ENCODE measurements around the gene WFDC10A. TPM values are rescaled to one million over a fixed set of nuclear protein-coding genes. Genes with fewer than 3 reads are reported as not detected.

The WFDC10A gene
- total and polyA plus RNA-seq, 2 donors (not counting 1 experiment from before 2014, with no cell fraction given), result not detected

GRCh38 chr20:45670139-45670538, 40.6 kb downstream of the WFDC10A start, which contains the start of gene WFDC11:
Gene WFDC11, minus strand, starts transcription at chr20:45670239. Its CDS starts 19,639 bp downstream, at chr20:45650600.
- Histone ChIP-seq H3K4me2 (ENCODE audit: extremely low read depth, insufficient read depth, low read length) (no peak within 1 kb of the TSS), H3K9ac (ENCODE audit: insufficient read depth, low read length) (no peak within 1 kb of the TSS), H3K4me3 (replicated peaks in 1 of 4; ENCODE audit: control extremely low read depth in 1 of 4, insufficient read depth in 1 of 4, low read depth in 3 of 4, low read length in 4 of 4) (no peak within 1 kb of the TSS), H4K20me1 (ENCODE audit: control insufficient read depth, extremely low read depth, insufficient read depth, low read length) (no peaks in the 10 kb centered on the region), H3K36me3 (ENCODE audit: control insufficient read depth, insufficient read depth, low read length) (no peaks in the 10 kb centered on the region), H3K9me3 (ENCODE audit: control insufficient read depth, insufficient read depth, low read depth, low read length) (no peaks in the 10 kb centered on the region), H3K79me2 (ENCODE audit: control insufficient read depth, insufficient read depth, low read length) (no peaks in the 10 kb centered on the region), H2AFZ (ENCODE audit: low read length) (no peak within 1 kb of the TSS), H3K27me3 (ENCODE audit: control insufficient read depth, insufficient read depth, low read length) (no peaks in the 10 kb centered on the region), H3K27ac (ENCODE audit: insufficient read depth, low read length) (no peak within 1 kb of the TSS), H3K4me1 (ENCODE audit: control insufficient read depth, extremely low read depth, insufficient read depth, low read length) (no peaks in the 10 kb centered on the region)
- TF ChIP-seq, protein P1, sequence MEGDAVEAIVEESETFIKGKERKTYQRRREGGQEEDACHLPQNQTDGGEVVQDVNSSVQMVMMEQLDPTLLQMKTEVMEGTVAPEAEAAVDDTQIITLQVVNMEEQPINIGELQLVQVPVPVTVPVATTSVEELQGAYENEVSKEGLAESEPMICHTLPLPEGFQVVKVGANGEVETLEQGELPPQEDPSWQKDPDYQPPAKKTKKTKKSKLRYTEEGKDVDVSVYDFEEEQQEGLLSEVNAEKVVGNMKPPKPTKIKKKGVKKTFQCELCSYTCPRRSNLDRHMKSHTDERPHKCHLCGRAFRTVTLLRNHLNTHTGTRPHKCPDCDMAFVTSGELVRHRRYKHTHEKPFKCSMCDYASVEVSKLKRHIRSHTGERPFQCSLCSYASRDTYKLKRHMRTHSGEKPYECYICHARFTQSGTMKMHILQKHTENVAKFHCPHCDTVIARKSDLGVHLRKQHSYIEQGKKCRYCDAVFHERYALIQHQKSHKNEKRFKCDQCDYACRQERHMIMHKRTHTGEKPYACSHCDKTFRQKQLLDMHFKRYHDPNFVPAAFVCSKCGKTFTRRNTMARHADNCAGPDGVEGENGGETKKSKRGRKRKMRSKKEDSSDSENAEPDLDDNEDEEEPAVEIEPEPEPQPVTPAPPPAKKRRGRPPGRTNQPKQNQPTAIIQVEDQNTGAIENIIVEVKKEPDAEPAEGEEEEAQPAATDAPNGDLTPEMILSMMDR (conservative IDR thresholded peaks at IDR 0.05 in 1 of 2, IDR thresholded peaks at IDR 0.05 in 1 of 2; ENCODE audit: low read depth in 1 of 2, low read length in 2 of 2), result no peak
- TF ChIP-seq EZH2 (IDR thresholded peaks at IDR 0.05; ENCODE audit: low read length, missing control alignments), result no peak
- no peak for DNase-seq (ENCODE audit: low read depth in 2 of 2)

GRCh38 chr20:45672765-45673164, 43.2 kb downstream of the WFDC10A start:
- H2AFZ ChIP-seq (ENCODE audit: low read length), result no peak overlapping the region
- H3K4me1 ChIP-seq (ENCODE audit: control insufficient read depth, extremely low read depth, insufficient read depth, low read length), result no peaks in the 10 kb centered on the region
- H3K27ac ChIP-seq (ENCODE audit: insufficient read depth, low read length), result no peak overlapping the region
- no peak overlapping the region for H3K4me3 ChIP-seq (replicated peaks in 1 of 4; ENCODE audit: control extremely low read depth in 1 of 4, insufficient read depth in 1 of 4, low read depth in 3 of 4, low read length in 4 of 4)
- H3K27me3 ChIP-seq (ENCODE audit: control insufficient read depth, insufficient read depth, low read length), result no peaks in the 10 kb centered on the region
- H3K9ac ChIP-seq (ENCODE audit: insufficient read depth, low read length), result no peak overlapping the region
- no peaks in the 10 kb centered on the region for H3K79me2 ChIP-seq (ENCODE audit: control insufficient read depth, insufficient read depth, low read length)
- no peak for DNase-seq (ENCODE audit: low read depth in 2 of 2)
- H3K36me3 ChIP-seq (ENCODE audit: control insufficient read depth, insufficient read depth, low read length), result no peaks in the 10 kb centered on the region
- no peak overlapping the region for H3K4me2 ChIP-seq (ENCODE audit: extremely low read depth, insufficient read depth, low read length)
- TF ChIP-seq, protein P1 (conservative IDR thresholded peaks at IDR 0.05 in 1 of 2, IDR thresholded peaks at IDR 0.05 in 1 of 2; ENCODE audit: low read depth in 1 of 2, low read length in 2 of 2), result no peak
- no peak for TF ChIP-seq EZH2 (IDR thresholded peaks at IDR 0.05; ENCODE audit: low read length, missing control alignments)
- no peaks in the 10 kb centered on the region for H4K20me1 ChIP-seq (ENCODE audit: control insufficient read depth, extremely low read depth, insufficient read depth, low read length)
- H3K9me3 ChIP-seq (ENCODE audit: control insufficient read depth, insufficient read depth, low read depth, low read length), result no peaks in the 10 kb centered on the region

DNA sequence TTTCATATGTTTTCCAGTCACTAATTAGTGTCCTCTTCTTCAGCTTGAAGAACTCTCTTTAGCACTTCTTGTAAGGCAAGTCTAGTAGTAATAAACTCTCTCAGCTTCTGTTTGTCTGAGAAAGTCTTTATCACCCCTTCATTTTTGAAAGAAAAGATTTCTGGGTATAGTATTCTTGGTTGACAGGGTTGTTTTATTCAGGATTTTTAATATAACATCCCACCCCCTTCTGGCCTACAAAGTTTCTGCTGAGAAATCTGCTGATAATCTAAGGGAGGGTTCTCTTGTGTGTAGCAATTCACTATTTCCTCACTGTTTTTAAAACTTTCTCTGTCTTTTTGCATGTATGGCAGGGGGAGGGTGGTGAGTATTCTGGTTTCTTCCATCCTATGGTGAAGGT, 50.1 kb downstream of the WFDC10A start:
- Histone ChIP-seq H3K27me3 (ENCODE audit: control insufficient read depth, insufficient read depth, low read length) (no peaks in the 10 kb centered on the region), H4K20me1 (ENCODE audit: control insufficient read depth, extremely low read depth, insufficient read depth, low read length) (no peaks in the 10 kb centered on the region), H2AFZ (ENCODE audit: low read length) (no peak overlapping the region), H3K4me3 (replicated peaks in 1 of 4; ENCODE audit: control extremely low read depth in 1 of 4, insufficient read depth in 1 of 4, low read depth in 3 of 4, low read length in 4 of 4) (no peak overlapping the region), H3K9ac (ENCODE audit: insufficient read depth, low read length) (no peak overlapping the region), H3K4me2 (ENCODE audit: extremely low read depth, insufficient read depth, low read length) (no peak overlapping the region), H3K36me3 (ENCODE audit: control insufficient read depth, insufficient read depth, low read length) (no peaks in the 10 kb centered on the region), H3K79me2 (ENCODE audit: control insufficient read depth, insufficient read depth, low read length) (no peaks in the 10 kb centered on the region), H3K4me1 (ENCODE audit: control insufficient read depth, extremely low read depth, insufficient read depth, low read length) (no peaks in the 10 kb centered on the region), H3K9me3 (ENCODE audit: control insufficient read depth, insufficient read depth, low read depth, low read length) (no peaks in the 10 kb centered on the region), H3K27ac (ENCODE audit: insufficient read depth, low read length) (no peak overlapping the region)
- no peak for DNase-seq (ENCODE audit: low read depth in 2 of 2)
- TF ChIP-seq, protein P1 (conservative IDR thresholded peaks at IDR 0.05 in 1 of 2, IDR thresholded peaks at IDR 0.05 in 1 of 2; ENCODE audit: low read depth in 1 of 2, low read length in 2 of 2), result no peak
- no peak for TF ChIP-seq EZH2 (IDR thresholded peaks at IDR 0.05; ENCODE audit: low read length, missing control alignments)

Other genes with a start within 250 kb of the WFDC10A start
- 3.9 and 4.8 TPM in 2 replicates for gene DBNDD2, start 221.4 kb upstream of the WFDC10A start, total RNA-seq
- 28.1 and 51.8 TPM in 2 replicates for gene DBNDD2, start 221.4 kb upstream of the WFDC10A start, polyA plus RNA-seq
- 25.8 and 26.2 TPM in 2 replicates for gene PIGT, start 213.6 kb upstream of the WFDC10A start, total RNA-seq
- 53.9 and 70.0 TPM in 2 replicates for gene PIGT, start 213.6 kb upstream of the WFDC10A start, polyA plus RNA-seq
- not detected in 2 replicates for gene WFDC2, start 160.0 kb upstream of the WFDC10A start, total RNA-seq
- not detected in 2 replicates for gene WFDC2, start 160.0 kb upstream of the WFDC10A start, polyA plus RNA-seq
- gene SPINT3, start 114.1 kb upstream of the WFDC10A start, total RNA-seq, result not detected in 2 replicates
- not detected in 2 replicates for gene SPINT3, start 114.1 kb upstream of the WFDC10A start, polyA plus RNA-seq
- gene WFDC6, start 90.3 kb upstream of the WFDC10A start, total RNA-seq, result not detected in 2 replicates
- not detected in 2 replicates for gene WFDC6, start 90.3 kb upstream of the WFDC10A start, polyA plus RNA-seq
- gene EPPIN, start 82.3 kb upstream of the WFDC10A start, total RNA-seq, result not detected in 2 replicates
- not detected in 2 replicates for gene EPPIN, start 82.3 kb upstream of the WFDC10A start, polyA plus RNA-seq
- not detected in 2 replicates for gene WFDC8, start 50.5 kb upstream of the WFDC10A start, total RNA-seq
- not detected in 2 replicates for gene WFDC8, start 50.5 kb upstream of the WFDC10A start, polyA plus RNA-seq
- gene WFDC9, start 1.5 kb downstream of the WFDC10A start, total RNA-seq, result not detected in 2 replicates
- gene WFDC9, start 1.5 kb downstream of the WFDC10A start, polyA plus RNA-seq, result not detected in 2 replicates
- not detected in 2 replicates for gene WFDC11, start 40.5 kb downstream of the WFDC10A start, total RNA-seq
- not detected in 2 replicates for gene WFDC11, start 40.5 kb downstream of the WFDC10A start, polyA plus RNA-seq
- not detected in 2 replicates for gene WFDC13, start 72.3 kb downstream of the WFDC10A start, total RNA-seq
- not detected in 2 replicates for gene WFDC13, start 72.3 kb downstream of the WFDC10A start, polyA plus RNA-seq
- gene WFDC10B, start 75.3 kb downstream of the WFDC10A start, total RNA-seq, result not detected in 2 replicates
- 0.22 TPM in 1 of 2 replicates, not detected in the other for gene WFDC10B, start 75.3 kb downstream of the WFDC10A start, polyA plus RNA-seq
- not detected in 2 replicates for gene SPINT4, start 92.6 kb downstream of the WFDC10A start, total RNA-seq
- gene SPINT4, start 92.6 kb downstream of the WFDC10A start, polyA plus RNA-seq, result not detected in 2 replicates
- 0.50 and 0.51 TPM in 2 replicates for gene WFDC3, start 162.1 kb downstream of the WFDC10A start, total RNA-seq
- 1.7 TPM in 1 of 2 replicates, not detected in the other for gene WFDC3, start 162.1 kb downstream of the WFDC10A start, polyA plus RNA-seq
- 14.7 and 15.9 TPM in 2 replicates for gene DNTTIP1, start 162.2 kb downstream of the WFDC10A start, total RNA-seq
- 37.4 and 43.2 TPM in 2 replicates for gene DNTTIP1, start 162.2 kb downstream of the WFDC10A start, polyA plus RNA-seq
- 1.0 and 12.9 TPM in 2 replicates for gene UBE2C, start 182.9 kb downstream of the WFDC10A start, total RNA-seq
- gene UBE2C, start 182.9 kb downstream of the WFDC10A start, polyA plus RNA-seq, result 23.7 and 104 TPM in 2 replicates
- 1.3 and 1.8 TPM in 2 replicates for gene TNNC2, start 197.6 kb downstream of the WFDC10A start, total RNA-seq
- 1.2 and 1.4 TPM in 2 replicates for gene TNNC2, start 197.6 kb downstream of the WFDC10A start, polyA plus RNA-seq
- 50.8 and 101 TPM in 2 replicates for gene SNX21, start 204.1 kb downstream of the WFDC10A start, total RNA-seq
- 21.8 and 23.3 TPM in 2 replicates for gene SNX21, start 204.1 kb downstream of the WFDC10A start, polyA plus RNA-seq
- 35.2 and 44.4 TPM in 2 replicates for gene ACOT8, start 227.7 kb downstream of the WFDC10A start, total RNA-seq
- gene ACOT8, start 227.7 kb downstream of the WFDC10A start, polyA plus RNA-seq, result 18.0 and 22.6 TPM in 2 replicates
- 5.6 and 7.6 TPM in 2 replicates for gene ZSWIM3, start 227.9 kb downstream of the WFDC10A start, total RNA-seq
- gene ZSWIM3, start 227.9 kb downstream of the WFDC10A start, polyA plus RNA-seq, result 3.4 and 3.6 TPM in 2 replicates